SU-DHL-6 (cell line): ENCODE measurements around the gene ZNF512B.

Experiments used
- CTCF ChIP-seq: fragments of 200-600 bp; sonication (generic); IDR thresholded peaks from one replicate; pipeline ENCODE4 v1.5.1; 2017; ENCODE audit warnings: antibody characterized with exemption, mild to moderate bottlenecking, low read length, moderate library complexity; ENCODE audit not compliant: insufficient read depth, poor library complexity, severe bottlenecking
- EZH2phosphoT487 ChIP-seq: fragments of 200-600 bp; sonication (generic), shearing (Covaris generic); conservative IDR thresholded peaks from 2 replicates; pipeline ENCODE4 v1.6.1; 2018; ENCODE audit warnings: mild to moderate bottlenecking, antibody characterized with exemption, low read length, moderate library complexity, mixed read lengths

DNA sequence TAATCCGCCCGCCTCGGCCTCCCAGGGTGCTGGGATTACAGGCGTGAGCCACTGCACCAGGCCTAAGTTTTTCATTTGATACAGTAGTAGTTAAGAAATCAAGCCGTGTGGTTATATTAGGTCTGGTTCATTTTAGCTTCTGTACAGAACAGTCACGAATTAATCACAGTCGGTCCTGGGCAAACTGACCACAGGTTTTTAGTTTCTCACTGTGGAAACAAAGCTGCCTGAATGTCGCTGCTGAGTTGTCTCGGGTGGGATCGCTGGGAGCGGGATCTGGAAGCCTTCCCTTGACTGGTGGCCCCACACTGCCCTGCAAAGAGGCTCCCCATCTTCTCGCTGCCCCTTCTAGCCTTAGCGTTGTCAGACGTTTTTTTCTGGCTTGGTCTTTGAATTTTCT is 32.1 kb downstream of the ZNF512B start:
- TF ChIP-seq CTCF (no peak), EZH2phosphoT487 (no peak)
